Fibroblast of peridontal ligament (primary cell): ENCODE measurements around the gene TLL2.

Experiments used
- DNase-seq: peaks from one replicate; pipeline ENCODE4 v3.0.0-alpha.2; 2010; ENCODE audit errors: extremely low read depth

TLL2 gene

DNA sequence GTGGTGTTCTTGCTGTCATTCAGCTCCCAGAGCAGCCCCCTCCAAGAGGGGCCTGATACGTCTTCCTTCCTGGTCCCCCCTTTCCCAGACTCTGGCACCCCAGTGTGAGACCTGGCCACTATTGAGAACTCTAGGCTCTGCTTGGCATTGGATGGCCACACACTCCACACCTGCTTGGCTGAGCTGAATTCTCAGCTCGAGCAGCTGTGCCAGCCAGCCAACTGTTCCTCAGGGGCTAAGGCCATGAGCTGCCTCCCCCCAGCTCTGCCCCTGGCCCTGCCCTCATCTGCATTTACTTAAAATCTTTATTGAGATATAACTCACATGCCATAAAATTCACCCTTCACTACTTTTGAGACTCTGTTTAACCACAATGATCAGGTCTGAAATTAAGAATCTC lies 6.7 kb downstream of the TLL2 start:
- DNase-seq = no peak

DNA sequence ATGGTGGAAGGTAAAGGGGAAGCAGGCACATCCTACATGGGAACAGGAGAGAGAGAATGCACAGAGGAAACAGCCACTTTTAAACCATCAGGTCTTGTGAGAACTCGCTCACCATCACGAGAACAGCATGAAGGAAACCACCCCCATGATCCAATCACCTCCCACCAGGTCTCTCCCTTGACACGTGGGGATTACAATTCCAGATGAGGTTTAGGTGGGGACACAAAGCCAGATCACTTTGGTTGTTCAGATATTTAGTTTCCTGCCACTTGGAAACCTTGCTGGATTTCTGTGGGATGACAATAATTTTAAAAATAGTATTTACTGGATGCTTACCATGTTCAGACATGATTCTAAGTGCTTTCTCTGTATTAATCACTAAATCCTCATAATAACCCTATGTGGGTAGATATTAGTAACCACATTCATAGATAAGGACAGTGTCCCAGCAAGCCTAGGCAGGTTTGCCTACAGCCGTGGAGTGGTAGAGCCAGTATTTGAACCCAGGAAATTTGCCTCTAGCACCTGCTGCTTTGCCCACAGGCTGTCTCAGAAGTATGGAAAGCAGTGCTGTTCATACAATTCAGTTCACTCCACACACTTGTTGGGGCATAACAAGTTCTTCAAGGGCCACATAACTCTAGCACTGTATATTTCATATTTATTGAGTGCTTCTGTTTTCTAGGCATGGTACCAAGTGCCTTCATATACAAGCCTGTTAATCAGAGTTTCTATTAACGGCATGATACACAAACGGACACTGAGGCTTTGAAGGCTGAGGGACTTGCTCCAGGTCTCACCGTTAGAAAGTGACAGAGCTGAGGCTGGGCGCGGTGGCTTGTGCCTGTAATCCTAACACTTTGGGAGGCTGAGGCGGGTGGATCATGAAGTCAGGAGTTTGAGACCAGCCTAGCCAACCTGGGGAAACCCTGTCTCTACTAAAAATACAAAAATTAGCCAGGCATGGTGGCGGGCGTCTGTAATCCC lies 8.3 kb downstream of the TLL2 start:
- DNase-seq = no peak

DNA sequence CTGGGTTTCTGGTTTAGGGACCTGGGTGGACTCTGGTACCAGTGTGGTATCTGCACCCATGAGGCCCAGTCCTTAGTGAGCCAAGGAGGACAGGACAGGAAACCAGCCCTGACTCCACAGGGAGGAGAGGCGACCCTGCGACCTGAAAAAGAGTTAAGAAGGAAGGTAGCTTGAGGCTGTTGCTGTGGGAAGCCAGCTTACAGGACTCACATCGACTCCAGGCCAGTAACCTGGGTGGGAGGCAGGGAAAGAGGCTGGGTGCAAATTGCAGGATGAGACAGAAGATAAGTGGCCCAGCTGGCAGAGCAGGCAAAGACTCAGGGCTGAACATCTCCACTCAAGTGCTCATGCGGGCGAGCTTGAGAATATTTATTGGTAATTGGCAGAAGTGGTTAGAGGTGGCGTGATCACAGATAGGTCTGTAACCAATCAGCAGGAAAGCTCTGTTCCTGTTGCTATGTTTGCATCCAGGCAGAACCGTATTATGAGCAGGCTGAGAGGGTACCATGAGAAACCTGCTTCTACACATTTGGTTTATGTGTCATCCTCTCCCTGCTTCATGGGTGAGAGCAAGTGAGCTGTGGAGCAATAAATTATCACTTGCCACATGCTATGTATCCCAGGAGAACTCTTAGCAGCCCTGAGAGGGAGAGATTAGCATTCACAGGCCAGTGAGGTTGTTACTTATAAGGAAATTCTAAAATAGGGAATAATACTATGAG lies 11.0 kb downstream of the TLL2 start:
- DNase-seq = no peak

DNA sequence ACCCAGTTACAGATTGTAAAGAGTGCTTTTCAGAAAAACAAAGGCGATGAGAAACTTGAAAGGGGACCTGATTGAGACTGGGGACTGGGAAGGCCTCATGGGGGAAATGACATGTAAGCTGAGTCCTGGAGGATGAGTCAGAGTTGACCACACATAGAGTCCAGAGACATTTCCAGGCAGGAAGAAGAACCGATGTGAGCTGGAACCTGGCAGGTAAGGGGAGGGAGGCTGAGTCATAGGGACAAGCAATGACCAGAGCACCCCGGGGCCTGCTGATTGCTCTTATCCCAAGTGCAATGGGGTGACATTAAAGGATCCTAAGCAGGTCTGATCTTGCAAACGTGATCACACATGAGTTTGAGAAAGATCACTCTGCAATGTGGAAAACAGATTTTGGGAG lies 11.7 kb downstream of the TLL2 start:
- DNase-seq = no peak

DNA sequence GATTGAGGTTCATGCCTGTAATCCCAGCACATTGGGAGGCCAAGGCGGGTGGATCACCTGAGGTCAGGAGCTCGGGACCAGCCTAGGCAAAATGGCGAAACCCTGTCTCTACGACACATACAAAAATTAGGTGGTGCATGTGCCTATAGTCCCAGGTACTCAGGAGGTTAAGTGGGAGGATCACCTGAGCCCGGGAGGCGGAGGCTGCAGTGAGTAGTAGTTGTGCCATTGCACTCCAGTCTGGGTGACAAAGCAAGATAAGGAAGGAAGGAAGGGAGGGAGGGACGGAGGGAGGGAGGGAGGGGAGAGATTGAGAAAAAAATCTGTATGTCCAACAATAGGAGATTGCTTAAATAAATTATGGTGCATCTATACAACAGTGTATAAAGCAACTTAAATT lies 13.2 kb downstream of the TLL2 start:
- DNase-seq = no peak

DNA sequence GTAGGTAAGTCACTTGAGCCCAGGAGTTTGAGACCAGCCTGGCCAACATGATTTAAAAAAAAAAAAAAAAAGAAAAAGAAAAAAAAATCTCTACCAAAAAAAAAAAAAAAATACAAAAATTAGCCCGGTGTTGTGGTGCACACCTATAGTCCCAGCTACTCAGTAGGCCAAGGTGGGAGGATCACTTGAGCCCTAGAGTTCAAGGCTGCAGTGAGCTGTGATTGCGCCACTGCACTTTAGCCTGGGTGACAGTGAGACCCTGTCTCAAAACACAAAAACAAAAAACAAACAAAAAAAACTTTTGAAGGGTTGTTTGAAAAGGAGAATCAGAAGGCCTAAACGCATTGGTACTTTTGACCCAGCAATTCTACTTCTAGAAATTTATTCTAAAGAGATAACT lies 13.7 kb downstream of the TLL2 start:
- DNase-seq = no peak

DNA sequence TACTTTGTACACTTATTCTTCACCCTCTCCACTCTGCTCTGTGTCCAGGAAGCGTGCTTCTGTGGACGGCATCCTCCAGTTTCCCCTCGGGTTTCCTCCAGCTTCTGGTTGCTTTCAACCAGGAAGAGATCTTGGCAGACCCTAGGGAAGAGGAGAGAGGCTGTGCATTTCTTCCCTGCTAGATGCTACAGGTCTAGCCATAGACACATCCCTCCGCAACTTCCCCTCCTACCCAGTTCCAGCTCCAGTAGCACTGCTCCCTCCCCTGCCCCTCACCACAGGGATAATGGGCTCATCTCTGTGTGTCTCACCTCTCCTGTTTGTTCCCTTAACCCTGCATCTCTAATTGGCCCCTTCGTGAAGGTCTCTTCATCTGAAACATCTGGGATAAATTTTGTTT lies 16.3 kb downstream of the TLL2 start:
- no peak for DNase-seq

DNA sequence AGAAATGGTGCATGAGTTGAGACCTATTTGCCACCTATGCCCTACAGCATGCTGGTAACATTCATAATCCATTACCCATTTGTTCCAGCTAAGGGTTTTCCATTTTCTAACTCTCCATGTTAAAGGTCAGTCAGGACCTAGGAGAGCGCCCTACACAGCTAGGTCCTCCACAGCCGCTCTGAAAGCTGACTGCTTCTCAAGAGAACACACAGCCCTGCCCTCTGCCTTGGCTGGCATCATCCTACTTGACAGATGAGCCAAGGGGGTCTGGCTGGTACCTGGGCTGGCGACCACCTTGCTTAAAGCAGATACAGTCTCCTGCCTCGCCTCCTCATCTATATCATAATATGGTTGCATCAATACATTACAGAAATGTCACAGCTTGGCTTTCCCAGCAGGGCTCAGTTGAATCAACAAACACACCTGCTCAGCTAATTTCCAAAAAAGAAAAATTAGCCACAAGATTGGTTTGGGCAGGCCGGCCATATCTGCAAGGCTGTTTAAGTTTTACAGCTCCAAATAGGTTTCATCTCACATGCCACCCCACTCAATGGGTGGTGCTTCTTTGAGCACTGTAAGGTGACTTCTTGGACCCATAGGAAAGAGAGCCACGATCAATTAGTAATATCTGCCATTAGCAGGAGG lies 17.3 kb downstream of the TLL2 start:
- DNase-seq = peak; percentile 12

DNA sequence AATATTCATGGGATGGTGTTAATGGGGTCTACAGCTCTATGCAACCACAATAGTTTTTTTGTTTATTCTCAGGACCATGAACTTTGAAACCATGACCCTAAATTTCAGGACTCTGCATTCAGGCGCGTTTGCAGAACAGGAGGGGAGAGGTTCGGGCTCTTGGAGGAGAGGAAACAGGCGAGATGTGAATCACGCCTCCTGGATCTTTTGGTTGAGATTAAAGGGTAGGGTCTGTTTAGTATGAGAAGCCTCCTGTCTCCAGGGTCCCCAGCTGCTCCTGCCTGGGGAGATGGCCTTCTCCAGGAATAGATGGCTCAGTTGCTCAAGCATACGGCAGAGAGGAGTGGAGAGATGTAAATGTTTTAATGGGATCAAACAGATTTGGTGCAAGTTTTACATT lies 18.2 kb downstream of the TLL2 start:
- DNase-seq = no peak

DNA sequence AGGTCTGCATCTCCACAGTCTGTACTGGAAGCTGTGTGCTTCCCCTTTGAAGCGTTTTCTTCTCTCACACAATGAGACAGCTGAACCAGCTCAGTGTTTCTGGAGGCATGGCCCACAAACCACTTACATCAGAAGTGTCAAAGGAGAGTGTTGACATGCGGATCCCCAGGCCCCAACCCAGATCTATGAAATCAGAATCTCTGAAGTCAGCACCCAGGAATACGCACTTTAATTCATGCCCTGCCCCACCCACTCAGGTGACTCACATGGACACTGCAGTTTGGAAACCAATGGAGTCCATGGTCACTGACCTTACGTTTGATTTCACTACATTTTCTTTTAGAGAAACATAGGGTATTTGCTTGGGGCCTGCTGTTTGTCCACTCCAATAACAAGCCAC lies 19.0 kb downstream of the TLL2 start:
- DNase-seq = no peak

DNA sequence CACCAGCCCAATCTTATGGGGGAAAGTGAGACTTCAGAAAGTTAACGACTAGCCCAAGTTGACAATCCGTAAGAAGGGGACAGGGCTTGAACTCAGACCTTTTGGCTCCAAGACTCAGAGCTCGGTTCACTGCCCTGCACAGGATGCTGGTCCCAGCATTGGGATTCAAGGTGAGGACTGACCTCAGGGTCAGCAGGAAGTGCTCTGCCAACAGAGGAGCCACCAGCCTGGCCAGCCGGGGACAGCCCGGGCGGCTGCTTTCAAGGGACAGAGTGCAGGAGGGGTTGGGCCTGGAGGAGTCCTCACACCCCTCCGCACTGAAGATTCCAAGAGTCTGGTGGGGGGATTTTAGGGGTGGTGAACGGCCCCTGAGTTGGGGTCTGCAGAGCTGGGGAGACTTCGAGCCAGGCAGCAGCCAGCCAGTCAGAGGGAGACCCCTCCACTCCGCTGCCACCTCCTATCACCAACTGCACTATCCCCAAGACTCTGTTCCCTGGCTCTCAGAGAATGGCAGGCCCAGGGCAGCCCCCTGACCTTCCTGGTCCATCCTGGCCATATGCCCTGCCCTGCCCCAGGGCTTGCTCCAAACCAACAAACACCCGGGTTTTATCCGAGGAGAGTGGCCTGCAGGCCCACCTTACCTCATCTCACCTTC lies 19.7 kb downstream of the TLL2 start:
- DNase-seq = no peak

DNA sequence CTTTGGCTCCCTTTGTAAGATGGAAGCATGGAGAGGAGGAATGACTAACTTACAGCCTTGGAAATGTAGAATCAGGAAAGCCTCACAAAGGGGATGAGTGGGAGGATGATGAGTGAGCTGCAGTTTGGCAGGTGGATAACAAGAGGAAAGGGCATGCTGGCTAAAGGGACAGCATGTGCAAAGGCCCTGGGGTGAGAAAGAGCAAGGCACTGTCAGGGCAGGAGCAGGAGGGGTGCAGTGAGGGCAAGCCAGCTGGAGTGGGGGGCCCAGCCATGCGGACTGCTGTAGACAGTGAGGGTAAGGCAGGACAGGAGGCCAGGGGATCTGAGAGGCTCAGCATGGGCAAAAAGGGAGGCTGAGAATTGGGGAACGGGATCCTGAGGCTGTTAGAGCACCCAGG lies 20.5 kb downstream of the TLL2 start:
- DNase-seq = no peak

DNA sequence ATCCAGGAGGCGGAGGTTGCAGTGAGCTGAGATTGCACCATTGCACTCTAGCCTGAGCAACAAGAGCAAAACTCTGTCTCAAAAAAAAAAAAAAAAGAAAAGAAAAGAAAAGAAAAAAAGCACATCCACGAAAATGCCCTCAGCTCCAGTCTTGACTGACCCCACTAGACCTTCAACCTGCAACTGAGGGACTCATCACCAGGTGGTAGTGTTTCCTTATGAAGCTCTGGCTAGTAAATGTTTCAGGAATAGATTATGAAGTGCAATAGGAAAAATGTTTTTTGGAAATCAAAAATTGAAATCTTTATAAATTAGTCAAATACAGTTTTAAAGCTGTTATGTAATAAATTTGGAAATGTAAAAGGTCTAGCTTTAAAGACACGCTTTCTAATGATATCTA lies 22.4 kb downstream of the TLL2 start:
- DNase-seq = no peak

DNA sequence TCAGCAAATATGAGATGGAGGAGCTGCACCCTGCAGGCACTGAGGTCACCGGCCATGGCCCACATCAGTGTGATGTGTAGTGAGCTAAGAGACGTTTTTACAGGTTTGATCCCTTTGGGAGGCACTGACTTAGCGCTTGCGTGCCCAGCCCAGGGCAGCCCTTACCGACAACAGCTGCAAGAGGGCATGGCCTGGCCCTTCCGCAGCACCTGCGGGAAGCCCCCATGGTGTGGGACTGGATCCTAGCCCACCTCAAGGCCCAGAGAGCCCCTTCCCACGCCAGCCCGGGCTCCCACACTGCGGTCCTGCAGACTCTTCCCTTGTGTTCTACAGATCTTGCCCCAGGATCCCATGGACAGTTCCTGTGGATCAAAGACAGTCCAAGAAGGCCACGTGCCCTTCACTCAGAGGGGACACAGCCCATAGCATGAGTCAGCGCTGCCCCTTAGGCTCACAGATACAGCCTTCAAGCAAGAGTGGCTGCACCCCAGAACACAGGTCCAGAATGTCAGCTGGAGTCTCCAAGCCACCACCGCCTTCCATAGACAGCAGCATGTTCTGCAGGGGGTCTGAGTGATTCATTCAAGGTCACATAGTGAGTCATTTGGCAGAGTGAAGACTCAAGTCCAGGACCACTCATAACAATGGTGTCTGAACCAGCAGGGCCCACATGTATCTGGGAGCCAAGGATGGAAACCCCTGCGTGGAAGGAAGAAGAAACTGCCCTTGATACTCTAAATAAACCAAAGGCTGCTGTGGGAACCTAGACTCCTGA lies 25.4 kb downstream of the TLL2 start:
- no peak for DNase-seq

DNA sequence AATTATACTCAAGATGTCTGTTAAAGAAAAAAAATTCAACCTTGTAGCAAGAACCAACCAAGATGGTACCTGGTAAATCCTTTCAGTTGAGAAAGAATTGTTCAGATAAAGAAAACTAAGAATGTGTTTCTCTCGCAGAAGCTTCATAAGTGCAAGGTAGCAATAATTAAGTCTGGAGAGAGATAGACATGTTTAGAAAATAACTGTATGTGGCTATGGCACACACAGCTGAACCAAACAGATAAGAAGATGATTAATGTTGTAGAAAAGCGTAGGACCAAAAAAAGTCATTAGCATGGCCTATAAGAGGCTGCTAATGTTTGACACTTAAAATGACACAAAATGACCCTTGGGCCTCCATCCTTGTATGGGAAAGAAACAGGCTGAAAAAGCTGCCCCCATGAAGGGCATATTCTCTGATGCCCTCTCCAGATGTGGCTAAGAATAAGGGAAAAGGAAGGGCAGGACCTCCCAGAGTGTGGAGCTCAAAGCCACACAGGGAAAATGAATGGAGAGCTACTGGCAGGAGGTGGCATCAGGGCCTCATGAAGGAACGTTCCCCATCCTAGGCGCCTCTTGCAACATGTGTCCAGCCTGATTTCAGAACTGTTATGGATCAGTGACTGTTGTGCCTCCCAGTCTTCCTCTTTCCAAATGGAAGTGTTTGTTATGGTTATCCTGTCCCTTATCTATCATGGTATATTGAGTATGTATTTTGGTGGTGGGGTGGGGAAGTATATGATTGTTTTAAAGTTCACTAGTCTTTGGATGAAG lies 30.7 kb downstream of the TLL2 start:
- DNase-seq = no peak

DNA sequence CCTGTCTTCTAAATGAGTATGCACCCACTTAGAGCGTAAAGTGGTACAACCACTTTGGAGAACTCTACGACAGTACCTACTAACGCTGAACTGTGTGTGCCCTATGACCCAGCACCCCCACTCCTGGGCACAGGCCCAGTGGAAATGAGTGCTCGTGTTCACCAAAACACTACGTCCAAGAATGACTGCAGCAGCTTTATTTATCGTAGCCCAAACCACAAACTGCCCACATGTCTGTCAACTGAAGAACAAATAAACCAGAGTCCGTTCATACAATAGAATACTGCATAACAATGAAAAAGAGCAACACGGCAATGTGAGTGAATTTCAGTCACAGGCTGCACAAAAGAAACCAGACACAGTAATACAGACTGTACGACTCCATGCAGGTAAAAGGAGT lies 35.4 kb downstream of the TLL2 start:
- DNase-seq = no peak

DNA sequence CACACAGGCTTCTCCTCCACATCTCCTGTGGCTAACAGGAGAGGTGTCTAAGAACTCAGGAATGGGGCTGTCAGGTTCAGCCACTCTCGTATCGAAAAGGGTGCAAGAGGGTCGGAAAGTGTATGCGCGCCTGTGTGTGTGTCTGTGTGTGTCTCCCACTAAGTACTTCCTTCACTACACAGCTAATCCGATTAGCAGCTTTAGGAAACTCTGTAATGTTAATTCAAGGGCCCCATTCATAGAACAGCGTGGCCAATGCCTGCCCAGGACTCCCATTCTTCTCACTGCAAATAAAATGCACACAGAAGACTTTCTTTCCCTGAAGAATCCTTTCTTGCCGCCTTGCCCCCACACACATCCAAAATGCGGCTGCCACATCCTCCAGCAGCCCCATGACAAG lies 39.9 kb downstream of the TLL2 start:
- DNase-seq = no peak

DNA sequence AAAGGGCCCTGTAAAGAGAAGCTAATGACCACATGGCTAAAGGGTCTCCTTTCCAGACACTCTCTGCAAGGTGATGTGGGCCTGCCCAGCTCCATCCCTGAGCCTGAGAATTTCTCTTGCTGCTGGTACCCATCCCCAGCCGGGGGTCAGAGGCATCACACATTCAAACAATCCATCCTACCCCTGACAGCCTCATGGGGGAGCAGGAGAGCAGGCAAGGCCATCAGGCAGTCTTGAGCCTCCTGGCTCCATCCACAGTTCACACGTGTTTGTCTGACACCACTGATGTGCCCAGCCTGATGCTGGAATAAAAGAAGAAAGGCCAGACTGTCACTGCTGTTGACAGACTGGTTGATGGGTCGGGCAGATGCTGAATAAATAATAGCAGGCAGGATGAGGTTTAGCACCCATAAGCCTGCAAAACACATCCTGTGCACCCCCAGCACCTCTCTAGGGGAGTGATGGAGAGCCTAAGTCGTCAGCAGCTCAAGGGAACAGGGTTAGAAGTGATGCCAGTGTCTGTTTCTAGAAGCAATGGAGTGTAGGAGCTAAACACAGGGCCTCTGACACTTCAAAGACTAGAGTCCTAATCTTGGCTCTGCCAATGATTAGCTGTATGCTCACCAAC lies 43.5 kb downstream of the TLL2 start:
- peak; percentile 7 for DNase-seq

DNA sequence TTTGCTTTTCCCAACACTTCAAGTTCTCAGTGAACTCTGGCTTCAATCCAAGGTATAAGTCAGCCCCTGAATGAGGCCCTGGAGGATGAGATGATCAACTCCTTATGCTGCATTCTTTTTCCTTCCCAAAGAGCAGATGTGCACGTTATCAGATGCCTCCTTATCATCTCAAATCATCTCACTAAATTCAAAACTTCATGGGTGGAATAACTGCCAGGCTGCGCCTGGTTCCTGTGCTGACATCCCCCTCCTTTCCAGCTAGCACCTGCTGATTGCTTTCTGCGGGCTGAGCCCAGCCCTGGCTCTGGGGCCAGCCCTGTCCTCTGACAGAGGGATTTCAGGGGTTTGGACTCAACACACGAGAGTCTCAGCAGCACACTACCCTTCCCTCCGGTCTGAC lies 44.9 kb downstream of the TLL2 start:
- DNase-seq = no peak

DNA sequence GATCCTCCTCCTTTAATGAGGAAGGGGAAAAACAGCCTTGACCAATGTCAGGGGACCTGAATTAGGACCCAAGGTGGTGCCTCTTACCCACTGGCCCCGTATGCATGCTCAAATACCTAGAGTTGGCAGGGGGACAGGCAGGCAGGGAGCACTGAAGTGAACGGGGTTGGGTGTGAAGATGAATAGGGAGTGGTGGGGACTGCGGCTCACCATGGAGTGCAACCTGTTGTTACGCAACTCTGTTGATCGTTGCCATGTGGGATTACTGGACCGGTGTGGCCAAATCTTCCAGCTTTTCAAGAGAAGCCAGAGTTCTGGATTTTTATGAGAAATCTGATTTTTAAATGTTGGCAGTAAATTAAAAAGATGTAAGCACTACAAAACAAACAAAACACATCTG lies 48.1 kb downstream of the TLL2 start:
- no peak for DNase-seq
